Tibial nerve (tissue), 4 donors: ENCODE results near the gene UXS1. TPM values are rescaled to one million over a fixed set of nuclear protein-coding genes. Genes with fewer than 3 reads are reported as not detected.

Experiments used
- DNase-seq, 2 donors: peaks; one replicate each; pipeline ENCODE4 v3.0.0-alpha.2; 2019; ENCODE audit warnings: low spot score in 2 of 2
- H3K27ac ChIP-seq, 4 donors: fragments of 200-600 bp; sonication (generic) in 3 of 4; one replicate each; pipeline ENCODE4 v1.5.1; 2017 to 2019; ENCODE audit warnings: mild to moderate bottlenecking in 1 of 4
- H3K27me3 ChIP-seq, 2 donors: fragments of 200-600 bp; sonication (generic) in 1 of 2; one replicate each; pipeline versions ENCODE4 v1.5.1 to v1.6.0; 2017 to 2019
- H3K36me3 ChIP-seq, 3 donors: fragments of 200-600 bp; sonication (generic); one replicate each; pipeline ENCODE4 v1.5.1; 2018 to 2019
- H3K4me1 ChIP-seq, 4 donors: fragments of 200-600 bp; sonication (generic) in 3 of 4; one replicate each; pipeline ENCODE4 v1.5.1; 2017 to 2019
- H3K4me3 ChIP-seq, 4 donors: fragments of 200-600 bp; sonication (generic) in 3 of 4; one replicate each; pipeline ENCODE4 v1.5.1; 2017 to 2019; ENCODE audit warnings: mild to moderate bottlenecking in 1 of 4, moderate library complexity in 1 of 4
- H3K9me3 ChIP-seq, 4 donors: fragments of 200-600 bp; sonication (generic) in 3 of 4; one replicate each; pipeline ENCODE4 v1.5.1; 2017 to 2019
- CTCF ChIP-seq, 5 experiments: fragments of 200-600 bp in 3 of 5; fragments of 450-650 bp in 2 of 5; sonication (generic) in 3 of 5; IDR thresholded peaks; one replicate each; pipeline ENCODE4 v1.5.1; 2016 to 2019; ENCODE audit warnings: antibody characterized with exemption in 5 of 5, mild to moderate bottlenecking in 3 of 5, moderate library complexity in 2 of 5
- EP300 ChIP-seq, 2 donors: sonication (generic); formaldehyde crosslinking; IDR thresholded peaks; one replicate each; pipeline ENCODE4 v1.6.1; 2017; ENCODE audit warnings: antibody characterized with exemption in 2 of 2, mild to moderate bottlenecking in 1 of 2
- POLR2A ChIP-seq, 2 donors: fragments of 450-650 bp; IDR thresholded peaks; one replicate each; pipeline ENCODE4 v1.6.1; 2017; ENCODE audit warnings: antibody characterized with exemption in 2 of 2, mild to moderate bottlenecking in 2 of 2, moderate library complexity in 2 of 2
- WGBS, 2 donors: methylation state at CpG; one replicate each; pipeline ENCODE4 v1.1.5; 2018; 5-methylcytosine and 5-hydroxymethylcytosine counted together
- total RNA-seq, 4 donors: library from RNA; depleted of rRNA; stranded (reverse); fragments of >200 nt; gene quantifications; one replicate each; pipeline ENCODE4 v1.1.0, GENCODE V29; 2016

UXS1 gene
- total RNA-seq, 4 donors from 2014 or later = 38.5 to 78.9 (median 51.3) TPM

DNA sequence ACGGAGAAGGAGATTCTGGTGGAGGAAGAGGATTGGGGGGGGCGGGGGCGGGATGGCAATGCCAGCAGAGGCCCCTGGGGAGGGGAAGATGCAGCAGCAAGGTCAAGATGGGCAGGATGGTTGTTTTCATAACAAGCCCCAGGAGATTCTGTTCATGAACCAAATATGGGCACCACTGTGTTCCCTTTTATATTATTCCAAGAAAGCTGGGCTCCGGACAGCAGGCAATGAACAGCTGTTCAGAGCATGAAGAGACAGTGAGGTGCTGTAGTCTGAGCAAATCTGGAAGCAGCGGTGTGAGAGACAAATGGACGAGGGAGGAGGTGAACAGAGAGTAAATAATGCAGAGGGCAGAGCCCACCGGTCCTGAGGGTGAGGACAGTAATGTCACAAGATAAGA is 20.0 kb downstream of the UXS1 start:
- H3K27me3 ChIP-seq = no peaks in the 10 kb centered on the region
- H3K4me3 ChIP-seq = no peak overlapping the region
- H3K9me3 ChIP-seq = no peaks in the 10 kb centered on the region
- H3K4me1 ChIP-seq = peaks cover 0 to 9% (median 4%) of the 10 kb centered on the region in 4 donors
- 74 to 79% methylated on average over 7 of the region's 7 CpGs for WGBS, 2 donors
- H3K36me3 ChIP-seq = no peaks in the 10 kb centered on the region
- no peak for DNase-seq
- TF ChIP-seq EP300 (IDR thresholded peaks at IDR 0.05) (no peak), CTCF (IDR thresholded peaks at IDR 0.05) (no peak), POLR2A (IDR thresholded peaks at IDR 0.05) (no peak)
- no peak overlapping the region for H3K27ac ChIP-seq

GRCh38 chr2:106172649-106173048 is 21.5 kb downstream of the UXS1 start:
- TF ChIP-seq POLR2A (IDR thresholded peaks at IDR 0.05) (no peak), CTCF (IDR thresholded peaks at IDR 0.05) (no peak), EP300 (IDR thresholded peaks at IDR 0.05) (no peak)
- Histone ChIP-seq H3K9me3 (no peaks in the 10 kb centered on the region), H3K4me3 (no peak overlapping the region), H3K36me3 (no peaks in the 10 kb centered on the region), H3K27ac (no peak overlapping the region), H3K27me3 (no peaks in the 10 kb centered on the region), H3K4me1 (peaks cover 0 to 9% (median 4%) of the 10 kb centered on the region in 4 donors)
- no peak for DNase-seq
- WGBS, 2 donors = 93 to 98% methylated on average over 2 of the region's 2 CpGs

DNA sequence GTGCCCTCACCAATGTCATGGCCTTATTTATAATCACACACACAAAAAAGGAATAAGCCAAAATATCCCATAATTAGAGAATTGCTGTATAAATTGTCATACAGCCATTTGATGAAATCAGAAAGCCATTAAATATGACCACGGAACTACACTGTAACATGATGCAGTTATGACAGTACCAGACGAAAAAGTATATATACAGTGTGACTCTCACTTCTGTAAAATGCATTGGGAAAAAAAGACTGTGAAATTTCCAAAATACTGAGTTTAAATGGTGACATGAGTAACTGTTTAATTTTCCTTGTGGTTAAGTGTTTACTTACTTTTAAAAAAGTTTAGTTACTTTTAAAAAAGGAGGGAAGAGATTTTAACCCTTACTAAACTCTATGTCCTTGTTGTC is 25.4 kb downstream of the UXS1 start:
- Histone ChIP-seq H3K4me3 (no peak overlapping the region), H3K27me3 (no peaks in the 10 kb centered on the region), H3K36me3 (peaks cover 0 to 8% (median 0%) of the 10 kb centered on the region in 3 donors), H3K4me1 (peaks cover 0 to 16% (median 2%) of the 10 kb centered on the region in 4 donors), H3K27ac (no peak overlapping the region), H3K9me3 (no peaks in the 10 kb centered on the region)
- WGBS, 2 donors = 75 to 79% methylated on average over 2 of the region's 2 CpGs
- DNase-seq = no peak
- TF ChIP-seq EP300 (IDR thresholded peaks at IDR 0.05) (no peak), POLR2A (IDR thresholded peaks at IDR 0.05) (no peak), CTCF (IDR thresholded peaks at IDR 0.05) (no peak)

DNA sequence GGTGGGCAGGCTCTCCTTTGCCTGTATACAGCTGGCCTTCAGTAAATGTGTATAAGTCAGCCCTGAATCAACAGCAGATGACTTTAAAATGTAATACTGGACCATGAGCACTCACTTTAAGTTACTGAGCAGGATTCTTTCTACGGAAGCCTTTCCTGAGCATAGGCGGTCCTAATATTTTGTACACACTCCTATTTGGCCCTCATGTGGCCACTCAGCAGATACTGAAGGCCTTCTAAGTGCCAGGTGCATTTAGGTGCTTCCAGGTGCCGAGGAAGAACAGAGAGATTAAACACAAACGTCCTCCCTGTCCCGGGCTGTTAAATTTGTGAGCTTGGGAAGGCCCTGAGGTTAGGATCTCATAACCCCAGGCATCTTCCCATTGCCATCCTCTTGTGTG is 27.0 kb downstream of the UXS1 start:
- DNase-seq = no peak
- Histone ChIP-seq H3K4me3 (no peak overlapping the region), H3K4me1 (peaks cover 0 to 16% (median 2%) of the 10 kb centered on the region in 4 donors), H3K36me3 (peaks cover 0 to 20% (median 0%) of the 10 kb centered on the region in 3 donors), H3K27ac (no peak overlapping the region), H3K27me3 (no peaks in the 10 kb centered on the region), H3K9me3 (no peaks in the 10 kb centered on the region)
- TF ChIP-seq EP300 (IDR thresholded peaks at IDR 0.05) = no peak
- no peak for TF ChIP-seq POLR2A (IDR thresholded peaks at IDR 0.05)
- no peak for TF ChIP-seq CTCF (IDR thresholded peaks at IDR 0.05)
- 72 to 88% methylated on average over 5 of the region's 5 CpGs for WGBS, 2 donors

DNA sequence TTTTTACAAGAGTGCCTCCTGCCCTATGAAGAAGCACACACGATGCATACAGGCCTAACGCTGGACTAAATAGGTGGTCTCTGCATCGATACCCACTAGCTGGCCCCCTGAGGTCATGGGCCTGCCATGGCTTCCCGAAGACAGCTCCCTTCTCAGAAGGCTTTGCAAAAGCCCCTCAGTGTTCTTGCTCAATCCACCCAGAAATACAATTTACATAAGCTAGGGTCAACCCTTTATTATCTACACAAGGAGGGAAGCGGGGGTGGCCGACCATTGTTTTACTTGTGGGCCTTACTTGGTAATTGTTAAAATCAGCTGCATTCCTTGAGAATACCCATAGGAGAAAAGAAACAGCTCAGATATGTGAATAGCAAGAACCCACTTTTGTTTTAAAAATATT is 28.5 kb downstream of the UXS1 start:
- Histone ChIP-seq H3K9me3 (no peaks in the 10 kb centered on the region), H3K27me3 (no peaks in the 10 kb centered on the region), H3K4me3 (no peak overlapping the region), H3K4me1 (peaks cover 0 to 16% (median 2%) of the 10 kb centered on the region in 4 donors), H3K27ac (no peak overlapping the region), H3K36me3 (peaks cover 0 to 29% (median 0%) of the 10 kb centered on the region in 3 donors)
- WGBS, 2 donors = 28 to 41% methylated on average over 6 of the region's 6 CpGs
- TF ChIP-seq POLR2A (IDR thresholded peaks at IDR 0.05) (no peak), EP300 (IDR thresholded peaks at IDR 0.05) (no peak), CTCF (IDR thresholded peaks at IDR 0.05) (no peak)
- no peak for DNase-seq
